ENCODE measurements around the gene VPS52.

DNA sequence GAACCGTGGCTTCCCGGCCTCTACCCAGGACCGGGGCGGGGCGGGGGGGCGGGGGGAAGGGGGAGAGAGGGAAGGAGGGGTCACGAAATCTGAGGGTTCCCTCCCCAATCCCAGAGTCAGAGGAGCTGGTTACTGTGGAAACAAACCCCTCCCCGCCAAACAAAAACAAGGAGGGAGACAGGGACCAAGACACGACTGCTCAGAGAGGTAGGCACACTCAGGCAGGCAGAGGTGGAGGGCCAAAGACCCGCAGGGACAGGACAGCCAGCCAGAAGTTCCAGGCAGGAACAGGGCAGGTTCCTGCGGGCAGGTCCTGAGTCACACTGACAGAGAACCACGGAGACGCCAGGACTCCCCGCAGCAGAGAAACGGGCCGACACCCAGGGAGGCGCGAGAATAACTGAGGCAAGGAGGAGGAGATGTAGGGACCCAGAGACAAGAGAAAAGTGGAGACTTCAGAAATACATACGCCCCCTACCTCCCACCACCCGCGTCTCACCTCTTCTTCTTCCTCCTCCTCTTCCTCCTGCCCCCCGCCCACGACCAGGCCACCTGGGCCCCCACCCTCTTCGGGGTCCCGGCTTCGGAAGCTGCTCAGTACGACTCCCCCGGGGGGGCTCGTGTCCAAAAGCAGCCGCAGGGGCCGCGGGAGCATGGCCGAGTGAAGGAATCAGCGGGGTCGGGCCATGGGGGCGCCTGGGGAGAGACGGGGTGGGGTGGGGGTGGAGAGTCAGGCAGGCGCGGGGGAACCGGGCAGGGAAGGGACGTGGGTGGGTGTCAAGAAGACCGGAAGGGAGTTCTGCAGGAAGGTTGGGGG lies 26.5 kb upstream of the VPS52 start:
- no peak for TF ChIP-seq ESRRG (CRISPR knock-in tag; IDR thresholded peaks at IDR 0.05)
- TF ChIP-seq SNAI2 (CRISPR knock-in tag; IDR thresholded peaks at IDR 0.05), result no peak
- TF ChIP-seq ZC3H10 (CRISPR knock-in tag; IDR thresholded peaks at IDR 0.05), result no peak
